HEK293T (cell line): Measurements from ENCODE around the gene PLEKHA6.

Experiments
- CTCF ChIA-PET: fragments of 350-600 bp; formaldehyde crosslinking; extraction: SDS; loops from one replicate; lab custom pipeline; 2021; ENCODE audit warnings: antibody characterized with exemption, inconsistent platforms; lab: Yijun Ruan, JAX
- POLR2A ChIA-PET: fragments of 350-600 bp; formaldehyde crosslinking; extraction: SDS; loops from one replicate; lab custom pipeline; 2020; ENCODE audit warnings: antibody characterized with exemption, inconsistent platforms; lab: Yijun Ruan, JAX
- DNase-seq: peaks from one replicate; pipeline ENCODE4 v3.0.0; 2012; ENCODE audit warnings: mixed read lengths; ENCODE audit errors: extremely low spot score
- ARNT ChIP-seq: fragments of 450-650 bp; IDR thresholded peaks from 2 replicates; pipeline ENCODE4 v1.6.1; 2017; ENCODE audit warnings: mild to moderate bottlenecking
- BHLHE40 ChIP-seq: fragments of 450-650 bp; IDR thresholded peaks from 2 replicates; pipeline ENCODE4 v1.6.1; 2016; ENCODE audit warnings: mild to moderate bottlenecking, moderate library complexity, borderline replicate concordance
- CTBP1 ChIP-seq: fragments of 450-650 bp; IDR thresholded peaks from 2 replicates; pipeline ENCODE4 v1.6.1; 2016; ENCODE audit warnings: borderline replicate concordance
- ELF4 ChIP-seq: fragments of 450-650 bp; IDR thresholded peaks from 2 replicates; pipeline ENCODE4 v1.6.1; 2017; ENCODE audit warnings: antibody characterized with exemption
- FOXA1 ChIP-seq: fragments of 450-650 bp; IDR thresholded peaks from 2 replicates; pipeline ENCODE4 v1.6.1; 2016; ENCODE audit warnings: mild to moderate bottlenecking
- FOXK2 ChIP-seq: fragments of 450-650 bp; IDR thresholded peaks from 2 replicates; pipeline ENCODE4 v1.6.1; 2016; ENCODE audit warnings: mild to moderate bottlenecking
- FOXM1 ChIP-seq: fragments of 450-650 bp; IDR thresholded peaks from 2 replicates; pipeline ENCODE4 v1.6.1; 2017; ENCODE audit warnings: mild to moderate bottlenecking, borderline replicate concordance
- HDGF ChIP-seq: fragments of 450-650 bp; IDR thresholded peaks from 2 replicates; pipeline ENCODE4 v1.6.1; 2017; ENCODE audit warnings: antibody characterized with exemption, borderline replicate concordance
- L3MBTL2 ChIP-seq: fragments of 450-650 bp; conservative IDR thresholded peaks from 2 replicates; pipeline ENCODE4 v1.6.1; 2016; ENCODE audit warnings: mild to moderate bottlenecking
- LEF1 ChIP-seq: fragments of 450-650 bp; IDR thresholded peaks from 2 replicates; pipeline ENCODE4 v1.6.1; 2017; ENCODE audit warnings: mild to moderate bottlenecking, borderline replicate concordance
- NFRKB ChIP-seq: fragments of 450-650 bp; IDR thresholded peaks from 2 replicates; pipeline ENCODE4 v1.6.1; 2016; ENCODE audit warnings: mild to moderate bottlenecking, moderate library complexity
- SP1 ChIP-seq: fragments of 450-650 bp; IDR thresholded peaks from 2 replicates; pipeline ENCODE4 v1.6.1; 2017
- SUZ12 ChIP-seq: fragments of 450-650 bp; IDR thresholded peaks from 2 replicates; pipeline ENCODE4 v1.6.1; 2016; ENCODE audit warnings: mild to moderate bottlenecking
- TARDBP ChIP-seq: fragments of 450-650 bp; IDR thresholded peaks from 2 replicates; pipeline ENCODE4 v1.6.1; 2016
- ZNF384 ChIP-seq: fragments of 450-650 bp; IDR thresholded peaks from 2 replicates; pipeline ENCODE4 v1.6.1; 2016
- TF ChIP-seq, protein P1 (sequence below): fragments of 450-650 bp; IDR thresholded peaks from 2 replicates; pipeline ENCODE4 v1.6.1; 2016

The PLEKHA6 gene

DNA sequence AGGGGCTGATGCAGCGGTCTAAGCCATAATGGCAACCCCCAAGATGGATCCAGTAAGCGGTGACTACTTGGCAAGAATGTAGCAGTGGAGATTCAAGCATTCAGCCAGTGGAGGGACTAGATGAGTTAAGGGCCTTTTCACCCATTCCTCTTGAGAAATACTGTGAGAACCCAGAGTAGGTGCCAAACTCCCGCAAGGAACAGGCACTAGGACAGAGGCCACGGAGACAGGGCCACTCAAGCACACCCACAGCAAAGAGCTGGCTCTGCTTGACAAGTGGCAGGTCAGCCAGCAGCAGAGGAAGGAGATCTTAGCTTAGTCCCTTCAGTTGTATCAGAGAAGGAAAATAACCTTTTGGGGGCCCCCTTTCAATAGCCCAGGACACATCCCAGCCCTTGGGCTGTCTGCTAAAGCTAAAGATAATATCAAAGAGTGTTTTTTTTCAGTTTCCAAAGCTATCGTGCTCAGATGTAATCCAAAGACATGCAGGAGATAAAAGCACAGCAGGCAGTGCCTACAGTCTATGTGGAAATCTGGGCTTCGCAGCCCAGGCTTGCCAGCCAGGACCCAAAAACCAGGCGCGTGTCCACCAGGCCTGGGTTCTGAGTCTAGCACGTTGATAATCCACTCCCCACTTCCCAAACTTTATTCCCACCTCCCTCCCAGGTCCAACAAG lies 83.9 kb downstream of the PLEKHA6 start:
- TF ChIP-seq TARDBP (no peak), FOXA1 (no peak), FOXK2 (no peak), LEF1 (no peak), SUZ12 (no peak), SP1 (no peak), L3MBTL2 (no peak), HDGF (no peak), CTBP1 (no peak), ARNT (no peak), FOXM1 (no peak), ELF4 (no peak), BHLHE40 (no peak), ZNF384 (no peak), NFRKB (no peak)
- TF ChIP-seq, protein P1, sequence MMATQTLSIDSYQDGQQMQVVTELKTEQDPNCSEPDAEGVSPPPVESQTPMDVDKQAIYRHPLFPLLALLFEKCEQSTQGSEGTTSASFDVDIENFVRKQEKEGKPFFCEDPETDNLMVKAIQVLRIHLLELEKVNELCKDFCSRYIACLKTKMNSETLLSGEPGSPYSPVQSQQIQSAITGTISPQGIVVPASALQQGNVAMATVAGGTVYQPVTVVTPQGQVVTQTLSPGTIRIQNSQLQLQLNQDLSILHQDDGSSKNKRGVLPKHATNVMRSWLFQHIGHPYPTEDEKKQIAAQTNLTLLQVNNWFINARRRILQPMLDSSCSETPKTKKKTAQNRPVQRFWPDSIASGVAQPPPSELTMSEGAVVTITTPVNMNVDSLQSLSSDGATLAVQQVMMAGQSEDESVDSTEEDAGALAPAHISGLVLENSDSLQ: no peak

DNA sequence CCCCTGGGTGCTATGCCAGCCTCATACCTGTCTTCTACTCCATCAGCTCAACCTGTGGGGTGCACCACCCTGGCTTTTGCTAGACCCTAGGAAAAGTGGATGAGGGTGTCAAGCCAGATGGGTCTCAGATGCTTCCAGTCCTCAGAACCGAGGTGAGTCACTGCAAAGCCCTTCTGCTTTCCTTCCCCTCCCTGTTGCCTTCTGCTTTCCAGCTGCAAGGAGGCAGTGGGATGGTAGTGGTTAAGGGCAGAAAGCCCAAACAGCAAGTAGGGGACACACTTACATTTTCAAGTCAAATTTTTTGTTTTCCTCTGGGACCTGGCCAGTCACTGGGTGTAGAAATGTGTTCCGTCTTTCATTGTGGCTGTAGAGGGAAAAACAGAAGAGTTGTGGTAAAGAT lies 85.3 kb downstream of the PLEKHA6 start:
- POLR2A ChIA-PET: no interaction called here
- CTCF ChIA-PET: no interaction called here
- no peak for DNase-seq
- no peak for TF ChIP-seq NFRKB
- TF ChIP-seq, protein P1: no peak
- TF ChIP-seq ARNT: no peak
- TF ChIP-seq SP1: no peak
- no peak for TF ChIP-seq FOXK2
- TF ChIP-seq BHLHE40: no peak
- TF ChIP-seq FOXA1: no peak
- TF ChIP-seq SUZ12: no peak
- no peak for TF ChIP-seq ZNF384
- TF ChIP-seq FOXM1: no peak
- TF ChIP-seq L3MBTL2: no peak

More for the DNA sequence above, 83.9 kb downstream of the PLEKHA6 start:
- POLR2A ChIA-PET: no interaction called here
- CTCF ChIA-PET: no interaction called here
- no peak for DNase-seq

DNA sequence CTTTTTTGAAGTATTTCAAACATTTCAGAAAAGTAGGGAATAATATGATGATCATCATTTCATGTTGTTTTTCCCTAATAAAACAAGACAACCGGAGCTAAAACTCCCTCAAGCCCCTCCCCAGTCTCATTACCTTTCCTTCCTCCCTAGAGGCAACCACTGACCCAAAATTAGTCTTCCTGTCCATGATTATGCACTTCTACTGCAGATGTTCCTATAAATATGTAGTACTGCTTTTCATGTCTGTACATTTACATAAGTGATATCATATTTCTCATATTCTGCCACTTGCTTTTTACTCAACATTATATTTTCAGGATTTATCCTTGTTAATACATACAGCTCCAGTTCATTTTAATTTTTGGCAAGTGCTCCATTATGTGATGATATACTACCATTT lies 87.2 kb downstream of the PLEKHA6 start:
- POLR2A ChIA-PET: no interaction called here
- no peak for TF ChIP-seq BHLHE40
- TF ChIP-seq FOXA1: no peak
- TF ChIP-seq NFRKB: no peak
- no peak for DNase-seq
- CTCF ChIA-PET: no interaction called here

DNA sequence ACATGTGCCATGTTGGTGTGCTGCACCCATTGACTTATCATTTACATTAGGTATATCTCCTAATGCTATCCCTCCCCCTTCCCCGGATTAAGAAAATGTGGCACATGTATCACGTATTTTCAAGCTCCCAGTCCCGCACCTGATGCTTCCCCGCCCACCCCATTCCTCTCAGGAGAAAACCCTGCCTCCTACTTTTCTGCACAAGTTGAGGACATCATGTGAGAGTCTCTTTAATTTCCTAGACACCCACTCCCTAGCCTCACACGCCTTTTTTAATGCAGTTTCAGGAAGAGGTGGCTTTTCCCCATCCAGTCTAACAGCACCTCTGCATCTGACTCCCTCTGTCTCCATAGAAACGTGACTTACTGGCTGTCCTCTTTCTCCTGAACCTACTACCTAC lies 87.8 kb downstream of the PLEKHA6 start:
- no peak for DNase-seq
- POLR2A ChIA-PET: no interaction called here
- CTCF ChIA-PET: no interaction called here
- no peak for TF ChIP-seq HDGF
- TF ChIP-seq FOXK2: no peak
- TF ChIP-seq CTBP1: no peak
- TF ChIP-seq LEF1: no peak
- TF ChIP-seq BHLHE40: no peak
- no peak for TF ChIP-seq TARDBP
- TF ChIP-seq NFRKB: no peak
- TF ChIP-seq ZNF384: no peak
- no peak for TF ChIP-seq ELF4
- no peak for TF ChIP-seq SUZ12
- TF ChIP-seq, protein P1: no peak
- no peak for TF ChIP-seq L3MBTL2
- no peak for TF ChIP-seq FOXM1
- TF ChIP-seq ARNT: no peak
- TF ChIP-seq SP1: no peak
- no peak for TF ChIP-seq FOXA1

DNA sequence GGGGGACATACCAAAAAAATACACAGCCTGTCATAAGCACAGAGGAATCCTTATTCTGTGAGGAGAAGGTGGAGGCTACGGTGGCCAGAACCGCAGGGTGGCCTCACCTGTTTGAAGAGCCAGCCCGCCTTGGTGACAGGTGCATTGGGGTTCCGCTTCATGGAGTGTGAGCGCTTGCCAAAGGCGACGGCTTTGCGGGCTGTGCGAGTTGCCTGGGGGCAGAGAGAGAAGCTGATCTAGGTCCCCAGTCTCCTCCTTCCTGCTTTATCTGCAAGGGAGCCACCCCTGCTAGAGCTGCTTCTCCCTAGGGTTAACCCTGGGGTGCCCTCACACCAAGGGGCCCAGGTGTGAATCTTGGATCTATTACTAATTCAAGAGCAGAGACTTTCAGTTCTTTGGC lies 91.6 kb downstream of the PLEKHA6 start:
- ChIA-PET CTCF (no interaction called here), POLR2A (no interaction called here)
- TF ChIP-seq ARNT (no peak), CTBP1 (no peak), ELF4 (no peak), NFRKB (no peak), HDGF (no peak), SUZ12 (no peak), FOXA1 (no peak), BHLHE40 (no peak), FOXM1 (no peak), FOXK2 (no peak), SP1 (no peak), ZNF384 (no peak), LEF1 (no peak), L3MBTL2 (no peak), TARDBP (no peak)
- TF ChIP-seq, protein P1: no peak
- DNase-seq: no peak
